IMR-90 (cell line): ENCODE measurements around the gene MBD2. TPM values are rescaled to one million over a fixed set of nuclear protein-coding genes. Genes with fewer than 3 reads are reported as not detected.

ENCODE experiments used
- ATAC-seq: fragments of 200-7000 bp; cut with Tn5 transposase; 2 replicates; pipeline ENCODE4 v1.9.1; 2020; ENCODE audit warnings: low read depth, mild to moderate bottlenecking, moderate library complexity
- BruUV-seq: library from RNA; stranded (reverse); fragments of 400-500 nt; replicated peaks from 2 replicates; lab custom pipeline; 2021; lab: Mats Ljungman, UMichigan
- CTCF ChIA-PET: fragments of 300-600 bp; formaldehyde crosslinking; extraction: SDS; loops from one replicate; lab custom pipeline; 2021; ENCODE audit warnings: antibody characterized with exemption; lab: Yijun Ruan, JAX
- POLR2A ChIA-PET: fragments of 300-600 bp; sonication (Branson Sonifier 250); formaldehyde crosslinking; loops from one replicate; lab custom pipeline; 2022; ENCODE audit warnings: antibody characterized with exemption; ENCODE audit not compliant: unreplicated experiment; lab: Charles Lee
- DNase-seq: peaks from one replicate; pipeline ENCODE4 v3.0.0; 2013
- H2AFZ ChIP-seq: replicated peaks from 2 replicates; pipeline ENCODE3; 2013; ENCODE audit warnings: low read length, mild to moderate bottlenecking; ENCODE audit not compliant: poor library complexity
- H2AK5ac ChIP-seq: 2 replicates; pipeline ENCODE4 v1.6.1; 2013; ENCODE audit warnings: low read depth, low read length, inconsistent platforms
- H2AK9ac ChIP-seq: replicated peaks from 2 replicates; pipeline ENCODE3; 2013; ENCODE audit warnings: mild to moderate bottlenecking, low read depth, low read length, moderate library complexity; ENCODE audit not compliant: poor library complexity
- H2BK120ac ChIP-seq: 2 replicates; pipeline ENCODE4 v1.6.1; 2013; ENCODE audit warnings: low read depth, low read length, inconsistent platforms
- H2BK15ac ChIP-seq: 3 replicates; pipeline ENCODE4 v1.6.1; 2013; ENCODE audit warnings: low read depth, low read length, inconsistent platforms
- H2BK20ac ChIP-seq: 2 replicates; pipeline ENCODE4 v1.6.1; 2013; ENCODE audit warnings: low read depth, mild to moderate bottlenecking, inconsistent platforms, low read length, moderate library complexity
- H2BK5ac ChIP-seq: 2 replicates; pipeline ENCODE4 v1.6.1; 2013; ENCODE audit warnings: mild to moderate bottlenecking, low read depth, low read length, inconsistent platforms; ENCODE audit not compliant: poor library complexity, severe bottlenecking
- H3K14ac ChIP-seq: replicated peaks from 2 replicates; pipeline ENCODE4 v1.6.1; 2013; ENCODE audit warnings: low read depth, low read length, inconsistent platforms
- H3K18ac ChIP-seq: 2 replicates; pipeline ENCODE4 v1.6.1; 2013; ENCODE audit warnings: low read depth, low read length, control low read depth
- H3K23ac ChIP-seq: 2 replicates; pipeline ENCODE4 v1.6.1; 2013; ENCODE audit warnings: low read depth, low read length, inconsistent platforms
- H3K27ac ChIP-seq: 2 replicates; pipeline ENCODE4 v1.5.1; 2013; ENCODE audit warnings: mild to moderate bottlenecking, control low read depth, low read length; ENCODE audit not compliant: insufficient read depth
- H3K27me3 ChIP-seq: 2 replicates; pipeline ENCODE4 v1.6.1; 2013; ENCODE audit warnings: low read length; ENCODE audit not compliant: control insufficient read depth, insufficient read depth
- H3K36me3 ChIP-seq: 2 replicates; pipeline ENCODE4 v1.6.1; 2013; ENCODE audit warnings: low read length, mixed read lengths; ENCODE audit not compliant: control insufficient read depth, insufficient read depth
- H3K4ac ChIP-seq: 2 replicates; pipeline ENCODE4 v1.6.1; 2013; ENCODE audit warnings: low read depth, low read length, inconsistent platforms
- H3K4me1 ChIP-seq: 2 replicates; pipeline ENCODE4 v1.6.1; 2013; ENCODE audit warnings: low read length, mixed read lengths; ENCODE audit not compliant: control insufficient read depth, insufficient read depth
- H3K4me2 ChIP-seq: 2 replicates; pipeline ENCODE4 v1.6.1; 2013; ENCODE audit warnings: low read depth, mild to moderate bottlenecking, control low read depth, low read length, moderate library complexity
- H3K4me3 ChIP-seq: 2 replicates; pipeline ENCODE4 v1.5.1; 2013; ENCODE audit warnings: low read depth, mild to moderate bottlenecking, control low read depth, low read length, moderate library complexity; ENCODE audit not compliant: insufficient read depth
- H3K56ac ChIP-seq: 2 replicates; pipeline ENCODE4 v1.6.1; 2013; ENCODE audit warnings: low read length, inconsistent platforms; ENCODE audit not compliant: insufficient read depth; ENCODE audit errors: extremely low read depth
- H3K79me1 ChIP-seq, 2 experiments: 2 replicates each; pipeline ENCODE4 v1.6.1; 2013; ENCODE audit warnings: low read length in 2 of 2, inconsistent platforms in 1 of 2, low read depth in 1 of 2
- H3K9ac ChIP-seq: 2 replicates; pipeline ENCODE4 v1.6.1; 2013; ENCODE audit warnings: low read depth, low read length, control low read depth
- H3K9me1 ChIP-seq: 2 replicates; pipeline ENCODE4 v1.6.1; 2013; ENCODE audit warnings: low read length, inconsistent platforms; ENCODE audit not compliant: insufficient read depth
- H3K9me3 ChIP-seq: 2 replicates; pipeline ENCODE4 v1.6.1; 2013; ENCODE audit warnings: low read length; ENCODE audit not compliant: control insufficient read depth, insufficient read depth
- H4K20me1 ChIP-seq: 2 replicates; pipeline ENCODE4 v1.6.1; 2013; ENCODE audit warnings: low read length, inconsistent platforms; ENCODE audit not compliant: insufficient read depth
- H4K5ac ChIP-seq: 2 replicates; pipeline ENCODE4 v1.6.1; 2013; ENCODE audit warnings: mild to moderate bottlenecking, low read depth, low read length, control low read depth
- H4K8ac ChIP-seq, 2 experiments: 2 replicates each; pipeline ENCODE4 v1.6.1; 2013; ENCODE audit warnings: low read depth in 2 of 2, low read length in 2 of 2, control low read depth in 1 of 2, inconsistent platforms in 1 of 2
- H4K91ac ChIP-seq: 2 replicates; pipeline ENCODE4 v1.6.1; 2013; ENCODE audit warnings: low read depth, low read length, inconsistent platforms; ENCODE audit not compliant: insufficient read depth
- BHLHE40 ChIP-seq: fragments of 150-350 bp; IDR thresholded peaks from 2 replicates; pipeline ENCODE4 v1.6.1; 2016; ENCODE audit warnings: mild to moderate bottlenecking, low read depth, low read length
- CEBPB ChIP-seq: IDR thresholded peaks from 2 replicates; pipeline ENCODE4 v1.6.1; 2012; ENCODE audit warnings: low read depth, low read length, improper control_type of control experiment
- CHD1 ChIP-seq: IDR thresholded peaks from 2 replicates; pipeline ENCODE4 v1.6.1; 2012; ENCODE audit warnings: low read depth, low read length, improper control_type of control experiment
- CTCF ChIP-seq: conservative IDR thresholded peaks from 2 replicates; pipeline ENCODE4 v1.5.1; 2012; ENCODE audit warnings: mild to moderate bottlenecking, low read depth, low read length, improper control_type of control experiment
- MAFK ChIP-seq: IDR thresholded peaks from 2 replicates; pipeline ENCODE4 v1.6.1; 2012; ENCODE audit warnings: low read depth, low read length, improper control_type of control experiment
- MAZ ChIP-seq: IDR thresholded peaks from 2 replicates; pipeline ENCODE4 v1.6.1; 2012; ENCODE audit warnings: low read depth, mild to moderate bottlenecking, low read length, improper control_type of control experiment, moderate library complexity, borderline replicate concordance
- POLR2A ChIP-seq: IDR thresholded peaks from 2 replicates; pipeline ENCODE4 v1.6.1; 2012; ENCODE audit warnings: mild to moderate bottlenecking, low read depth, low read length
- RAD21 ChIP-seq: IDR thresholded peaks from 2 replicates; pipeline ENCODE4 v1.6.1; 2012; ENCODE audit warnings: low read length, improper control_type of control experiment
- RCOR1 ChIP-seq: IDR thresholded peaks from 2 replicates; pipeline ENCODE4 v1.6.1; 2012; ENCODE audit warnings: mild to moderate bottlenecking, low read length, improper control_type of control experiment; ENCODE audit not compliant: insufficient replicate concordance
- RFX5 ChIP-seq: IDR thresholded peaks from 2 replicates; pipeline ENCODE4 v1.8.0; 2012; ENCODE audit warnings: low read depth, mild to moderate bottlenecking, low read length, moderate library complexity
- SMC3 ChIP-seq: fragments of 150-350 bp; IDR thresholded peaks from 2 replicates; pipeline ENCODE4 v1.6.1; 2016; ENCODE audit warnings: low read depth, mild to moderate bottlenecking, antibody characterized with exemption, low read length, moderate library complexity
- WGBS, 2 experiments: methylation state at CpG; one replicate each; pipeline versions ENCODE4 v1.1.5 to v1.1.7; 2013; ENCODE audit warnings: missing lambda C conversion rate in 2 of 2; ENCODE audit not compliant: insufficient read length in 1 of 2; ENCODE audit errors: extremely low coverage in 2 of 2; 5-methylcytosine and 5-hydroxymethylcytosine counted together
- dilution Hi-C: fragments of 300-500 bp; cut with HindIII; formaldehyde crosslinking; loops from one replicate; pipeline ENCODE4 v1.14.3; 2018; ENCODE audit warnings: low sequenced_read_pairs; ENCODE audit not compliant: unreplicated experiment
- in situ Hi-C: fragments of 300-500 bp; cut with MboI; formaldehyde crosslinking; loops from 3 replicates; pipeline ENCODE4 v1.14.3; 2019; ENCODE audit warnings: low sequenced_read_pairs, inconsistent platforms, mixed read lengths
- intact Hi-C: fragments of 100-400 bp; cut with micrococcal nuclease; formaldehyde crosslinking; loops from 2 replicates; pipeline ENCODE4 v1.10.0; 2022
- polyA plus RNA-seq, 3 experiments: library from polyadenylated mRNA; depleted of rRNA; stranded (reverse); fragments of >200 nt; gene quantifications; 2 replicates each; pipeline ENCODE4 v1.2.3, GENCODE V29; 2012; ENCODE audit warnings: low replicate concordance in 1 of 3
- total RNA-seq: library from RNA; depleted of rRNA; stranded (reverse); fragments of >200 nt; gene quantifications from 2 replicates; pipeline ENCODE4 v1.2.3, GENCODE V29; 2012
- TF ChIP-seq, protein P1 (sequence below): fragments of 150-350 bp; IDR thresholded peaks from 2 replicates; pipeline ENCODE4 v1.6.1; 2016; ENCODE audit warnings: low read depth, mild to moderate bottlenecking, low read length, moderate library complexity, borderline replicate concordance

Gene MBD2
- total and polyA plus RNA-seq, 2 of the 4 experiments (the other 2 are of a cell fraction), result 9.7 to 29.5 TPM

- TF ChIP-seq CTCF (no peak), CEBPB (no peak)
Observed at GRCh38 chr18:54149078-54149697, 75.3 kb downstream of the MBD2 start (continued).

- CTCF ChIA-PET, result no interaction called here
- POLR2A ChIA-PET, result no interaction called here
- H3K23ac ChIP-seq, result no peak overlapping the region
- peaks cover 7% of the 10 kb centered on the region for H3K4me1 ChIP-seq
- no peak for DNase-seq
- H2AK9ac ChIP-seq, result no peak overlapping the region
- H3K27me3 ChIP-seq, result no peaks in the 10 kb centered on the region
- H4K5ac ChIP-seq, result peak overlapping the region; percentile 89; the same call in 1 of the 2 replicates
- peak overlapping the region; percentile 12; the same call in 1 of the 2 replicates for H3K4ac ChIP-seq
- peak overlapping the region; percentile 64 for H3K4me2 ChIP-seq
- H2AK5ac ChIP-seq, result peak overlapping the region; percentile 4; the same call in 1 of the 2 replicates
- H4K20me1 ChIP-seq, result no peaks in the 10 kb centered on the region
- peaks cover 4 to 13% of the 10 kb centered on the region in 2 experiments; a peak in 2 of 4 replicates for H3K79me1 ChIP-seq
- in situ Hi-C loops (no loop called here), intact Hi-C loops (loop anchor here (1.0 to 5.0 kb wide), 2 partner anchors 76 to 119 kb away; partner anchors contain the start of genes MBD2 and POLI), dilution Hi-C loops (no loop called here)
- no TSS peak for BruUV-seq
- ATAC-seq, result no peak
- H2BK15ac ChIP-seq, result no peak overlapping the region; the same call in 2 of the 3 replicates
- no peak overlapping the region for H3K4me3 ChIP-seq
- no peak overlapping the region for H4K91ac ChIP-seq
- H3K9me1 ChIP-seq, result no peaks in the 10 kb centered on the region; the same call in 1 of the 2 replicates
- no CpG with 5 or more reads among the region's 4 CpGs for WGBS, 2 experiments
- H4K8ac ChIP-seq, result peak overlapping the region in 1 of 2 experiments; percentile 71; a peak in 2 of 4 replicates
- 0 out of 2 replicates have a peak overlapping the region, but pooled peaks have one; percentile 3 for H2BK20ac ChIP-seq
- 0 out of 2 replicates have a peak, but pooled peaks cover 2% of the 10 kb centered on the region for H3K9me3 ChIP-seq
- H3K9ac ChIP-seq, result no peak overlapping the region
- 0 out of 2 replicates have a peak overlapping the region, but pooled peaks have one; percentile 3 for H3K14ac ChIP-seq
- H3K56ac ChIP-seq, result no peak overlapping the region
- peak overlapping the region; percentile 52 for H2BK5ac ChIP-seq
- H2AFZ ChIP-seq, result no peak overlapping the region
- peak overlapping the region; percentile 60; the same call in 1 of the 2 replicates for H2BK120ac ChIP-seq
- H3K36me3 ChIP-seq, result peaks cover 8% of the 10 kb centered on the region; the same call in 1 of the 2 replicates
- H3K18ac ChIP-seq, result peak overlapping the region; percentile 90; the same call in 1 of the 2 replicates
- peak overlapping the region; percentile 75 for H3K27ac ChIP-seq
- TF ChIP-seq RAD21 (no peak), RCOR1 (no peak), CHD1 (no peak), MAZ (no peak), POLR2A (no peak), MAFK (no peak), CEBPB (no peak), SMC3 (no peak), BHLHE40 (no peak), RFX5 (no peak)
- TF ChIP-seq, protein P1, sequence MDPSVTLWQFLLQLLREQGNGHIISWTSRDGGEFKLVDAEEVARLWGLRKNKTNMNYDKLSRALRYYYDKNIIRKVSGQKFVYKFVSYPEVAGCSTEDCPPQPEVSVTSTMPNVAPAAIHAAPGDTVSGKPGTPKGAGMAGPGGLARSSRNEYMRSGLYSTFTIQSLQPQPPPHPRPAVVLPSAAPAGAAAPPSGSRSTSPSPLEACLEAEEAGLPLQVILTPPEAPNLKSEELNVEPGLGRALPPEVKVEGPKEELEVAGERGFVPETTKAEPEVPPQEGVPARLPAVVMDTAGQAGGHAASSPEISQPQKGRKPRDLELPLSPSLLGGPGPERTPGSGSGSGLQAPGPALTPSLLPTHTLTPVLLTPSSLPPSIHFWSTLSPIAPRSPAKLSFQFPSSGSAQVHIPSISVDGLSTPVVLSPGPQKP, result no peak
Observed at GRCh38 chr18:54148678-54149077, 75.8 kb downstream of the MBD2 start.
